ENCODE data around the gene ABCA7.

GRCh38 chr19:1019616-1019961 is 20.3 kb upstream of the ABCA7 start:
- TF ChIP-seq POLR2A (IDR thresholded peaks at IDR 0.05; ENCODE audit: low read depth) (no peak), CTCF (IDR thresholded peaks at IDR 0.05) (no peak)

Data from esophagus muscularis mucosa (tissue), 3 donors.